Right cardiac atrium (tissue), 5 donors: ENCODE measurements around the gene LSM10. TPM values are rescaled to one million over a fixed set of nuclear protein-coding genes. Genes with fewer than 3 reads are reported as not detected.
A peak's percentile ranks its signal among the peaks of the same experiment; 100 is the strongest.

Source experiments
- ATAC-seq, 2 donors: fragments of 200-7000 bp; cut with Tn5 transposase; one replicate each; pipeline versions ENCODE4 v1.8.0 to v1.9.1; 2020; ENCODE audit warnings: moderate library complexity in 2 of 2, mild to moderate bottlenecking in 1 of 2
- DNase-seq, 3 donors: peaks; one replicate each; pipeline ENCODE4 v3.0.0-alpha.2; 2020
- H3K27ac ChIP-seq: one replicate; pipeline ENCODE4 v1.5.1; 2013; ENCODE audit warnings: mild to moderate bottlenecking, low read length, control low read depth, moderate library complexity
- H3K27me3 ChIP-seq: one replicate; pipeline ENCODE4 v1.6.1; 2013; ENCODE audit not compliant: control insufficient read depth, insufficient read depth
- H3K4me1 ChIP-seq: one replicate; pipeline ENCODE4 v1.6.1; 2013; ENCODE audit warnings: low read length; ENCODE audit not compliant: control insufficient read depth, insufficient read depth
- H3K4me3 ChIP-seq: one replicate; pipeline ENCODE4 v1.5.1; 2013; ENCODE audit warnings: low read length, control low read depth
- H3K9me3 ChIP-seq: one replicate; pipeline ENCODE4 v1.6.1; 2013; ENCODE audit warnings: low read length; ENCODE audit not compliant: control insufficient read depth
- WGBS: extraction: QIAGEN DNeasy Blood & Tissue Kit; methylation state at CpG from one replicate; pipeline ENCODE4 v1.1.7; 2013; 5-methylcytosine and 5-hydroxymethylcytosine counted together
- intact Hi-C, 4 donors: fragments of 100-400 bp; cut with DNase I; formaldehyde crosslinking; loops; one replicate each; pipeline versions ENCODE4 v1.11.0 to v1.14.0; 2022 to 2023
- polyA plus RNA-seq: library from polyadenylated mRNA; stranded (reverse); fragments of 200-250 nt; gene quantifications from one replicate; pipeline ENCODE4 v1.2.3, GENCODE V29; 2013
- total RNA-seq, 4 donors: library from RNA; stranded (reverse); fragmentation: NEBNext Ultra II Directional; extraction: Animal tissue kit (Norgen Biotek cat#: 25700); gene quantifications; one replicate each; pipeline ENCODE4 v1.2.1, GENCODE V29; 2021
- donor health status: healthy with polysubstance abuse.
- donor health status: DM: no; HTN: yes; CAD: no.
- donor health status: DM: no; HTN: no; CAD: no.
- donor health status: DM: no; HTN: yes; CAD: no; lungs with severe emphysema.
- donor health status: DM: yes; HTN: yes; CAD: no.

LSM10 gene
- total and polyA plus RNA-seq, 5 donors, result 70.9 to 121 (median 75.7) TPM

GRCh38 chr1:36382669-36383068 lies 15.0 kb downstream of the LSM10 start:
- Histone ChIP-seq H3K4me3 (no peak overlapping the region), H3K27ac (no peak overlapping the region), H3K4me1 (peaks cover 24% of the 10 kb centered on the region), H3K9me3 (no peaks in the 10 kb centered on the region), H3K27me3 (no peaks in the 10 kb centered on the region)
- intact Hi-C loops, result loop anchor here in 1 of 4 donors (10.0 kb wide), 1 partner anchor 228 kb away; the partner anchor contains the start of gene MAP7D1
- no peak for ATAC-seq
- 96% methylated on average over 4 of the region's 4 CpGs for WGBS
- peak in 1 of 3 donors; percentile 1 for DNase-seq

GRCh38 chr1:36382231-36382630 lies 15.5 kb downstream of the LSM10 start:
- 90% methylated on average over 9 of the region's 9 CpGs for WGBS
- no peak for ATAC-seq
- Histone ChIP-seq H3K9me3 (no peaks in the 10 kb centered on the region), H3K4me3 (no peak overlapping the region), H3K27ac (no peak overlapping the region), H3K4me1 (peaks cover 23% of the 10 kb centered on the region), H3K27me3 (no peaks in the 10 kb centered on the region)
- peak in 1 of 3 donors; percentile 19 for DNase-seq
- intact Hi-C loops, result loop anchor here in 1 of 4 donors (10.0 kb wide), 1 partner anchor 227 kb away; the partner anchor contains the start of gene MAP7D1

GRCh38 chr1:36381405-36381804 lies 16.3 kb downstream of the LSM10 start:
- no peak for ATAC-seq
- no peak for DNase-seq
- H3K27me3 ChIP-seq, result no peaks in the 10 kb centered on the region
- intact Hi-C loops, result loop anchor here in 1 of 4 donors (10.0 kb wide), 1 partner anchor 227 kb away; the partner anchor contains the start of gene MAP7D1
- no peak overlapping the region for H3K4me3 ChIP-seq
- peaks cover 19% of the 10 kb centered on the region for H3K4me1 ChIP-seq
- 90% methylated on average over 5 of the region's 5 CpGs for WGBS
- no peaks in the 10 kb centered on the region for H3K9me3 ChIP-seq
- H3K27ac ChIP-seq, result peak overlapping the region; percentile 1

DNA sequence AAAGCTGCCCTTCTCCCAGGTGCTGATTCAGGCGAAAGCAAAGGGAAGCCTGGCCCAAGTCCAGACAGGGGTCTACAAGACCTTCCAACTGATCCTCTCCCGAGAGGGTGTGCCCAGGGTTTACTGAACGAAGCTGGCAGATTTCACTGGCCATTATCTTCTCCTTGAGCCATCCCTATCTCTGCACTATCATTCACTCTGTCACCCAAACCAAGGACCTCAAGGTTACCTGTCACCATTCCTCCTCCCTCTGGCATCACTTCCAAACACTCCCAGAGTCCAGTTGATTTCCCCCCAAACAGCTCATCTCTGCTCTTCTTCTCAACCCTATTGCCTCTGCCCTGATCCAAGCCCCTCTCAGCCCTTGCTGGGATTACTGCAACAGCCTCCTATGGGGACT lies 16.9 kb downstream of the LSM10 start:
- Histone ChIP-seq H3K27me3 (no peaks in the 10 kb centered on the region), H3K9me3 (no peaks in the 10 kb centered on the region), H3K4me3 (no peak overlapping the region), H3K4me1 (peaks cover 19% of the 10 kb centered on the region), H3K27ac (peak overlapping the region; percentile 16)
- ATAC-seq (no peak), DNase-seq (peak in 1 of 3 donors; percentile 14)
- intact Hi-C loops, result loop anchor here in 1 of 4 donors (10.0 kb wide), 1 partner anchor 226 kb away; the partner anchor contains the start of gene MAP7D1
- WGBS, result 75% methylated on average over 3 of the region's 3 CpGs

- peak in 1 of 3 donors; percentile 12 for DNase-seq
- Histone ChIP-seq H3K4me1 (peaks cover 19% of the 10 kb centered on the region), H3K27ac (peak overlapping the region; percentile 16), H3K4me3 (no peak overlapping the region), H3K27me3 (no peaks in the 10 kb centered on the region), H3K9me3 (no peaks in the 10 kb centered on the region)
- intact Hi-C loops, result loop anchor here in 1 of 4 donors (10.0 kb wide), 1 partner anchor 225 kb away; the partner anchor contains the start of gene MAP7D1
- no peak for ATAC-seq
- 70% methylated on average over 5 of the region's 5 CpGs for WGBS
These were observed 17.5 kb downstream of the LSM10 start for GRCh38 chr1:36380143-36380619.

DNA sequence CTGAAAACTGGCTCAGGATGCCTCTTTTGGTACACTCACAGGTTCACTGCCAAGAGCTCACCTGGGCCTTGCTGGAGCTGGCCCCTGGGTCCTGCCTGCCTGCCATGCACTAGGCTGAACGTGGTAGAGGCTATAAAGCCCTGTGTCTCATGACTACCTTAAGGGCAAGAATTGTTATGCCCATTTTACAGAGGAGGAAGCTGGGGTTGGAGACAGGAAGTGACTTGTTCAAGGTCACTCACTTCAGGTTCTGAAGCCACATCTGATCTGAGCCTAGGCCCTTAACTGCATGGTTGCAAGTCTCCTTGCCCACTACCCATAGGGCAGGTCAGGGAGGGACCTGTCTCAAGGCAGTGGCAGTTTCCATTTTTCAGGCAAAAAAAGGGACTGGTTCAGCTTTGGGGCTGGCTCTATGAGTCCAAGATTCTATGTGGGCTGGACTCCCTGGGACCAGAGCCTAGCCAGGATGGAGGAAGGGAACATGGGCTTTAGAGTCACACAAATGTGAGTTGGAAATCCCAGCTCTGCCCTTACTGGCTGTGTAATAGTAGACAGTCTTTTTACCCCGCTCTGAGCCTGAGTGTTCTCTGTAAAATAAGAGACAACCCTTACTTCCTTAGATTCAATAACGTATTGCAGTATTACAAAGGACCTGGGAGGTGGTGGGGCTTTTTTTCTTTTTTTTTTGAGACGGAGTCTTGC lies 19.8 kb downstream of the LSM10 start:
- Histone ChIP-seq H3K27me3 (no peaks in the 10 kb centered on the region), H3K27ac (no peak overlapping the region), H3K4me1 (peaks cover 36% of the 10 kb centered on the region), H3K9me3 (no peaks in the 10 kb centered on the region), H3K4me3 (no peak overlapping the region)
- DNase-seq, result peak in 2 of 3 donors; percentile 1 to 3
- ATAC-seq, result no peak
- intact Hi-C loops, result no loop called here
- 72% methylated on average over 4 of the region's 4 CpGs for WGBS

GRCh38 chr1:36372617-36373016 lies 25.1 kb downstream of the LSM10 start:
- H3K9me3 ChIP-seq, result no peaks in the 10 kb centered on the region
- ATAC-seq (no peak), DNase-seq (peak in 1 of 3 donors; percentile 44)
- no peaks in the 10 kb centered on the region for H3K27me3 ChIP-seq
- H3K4me3 ChIP-seq, result no peak overlapping the region
- 84% methylated on average over 3 of the region's 3 CpGs for WGBS
- intact Hi-C loops, result no loop called here
- peaks cover 22% of the 10 kb centered on the region for H3K4me1 ChIP-seq
- H3K27ac ChIP-seq, result peak overlapping the region; percentile 97

DNA sequence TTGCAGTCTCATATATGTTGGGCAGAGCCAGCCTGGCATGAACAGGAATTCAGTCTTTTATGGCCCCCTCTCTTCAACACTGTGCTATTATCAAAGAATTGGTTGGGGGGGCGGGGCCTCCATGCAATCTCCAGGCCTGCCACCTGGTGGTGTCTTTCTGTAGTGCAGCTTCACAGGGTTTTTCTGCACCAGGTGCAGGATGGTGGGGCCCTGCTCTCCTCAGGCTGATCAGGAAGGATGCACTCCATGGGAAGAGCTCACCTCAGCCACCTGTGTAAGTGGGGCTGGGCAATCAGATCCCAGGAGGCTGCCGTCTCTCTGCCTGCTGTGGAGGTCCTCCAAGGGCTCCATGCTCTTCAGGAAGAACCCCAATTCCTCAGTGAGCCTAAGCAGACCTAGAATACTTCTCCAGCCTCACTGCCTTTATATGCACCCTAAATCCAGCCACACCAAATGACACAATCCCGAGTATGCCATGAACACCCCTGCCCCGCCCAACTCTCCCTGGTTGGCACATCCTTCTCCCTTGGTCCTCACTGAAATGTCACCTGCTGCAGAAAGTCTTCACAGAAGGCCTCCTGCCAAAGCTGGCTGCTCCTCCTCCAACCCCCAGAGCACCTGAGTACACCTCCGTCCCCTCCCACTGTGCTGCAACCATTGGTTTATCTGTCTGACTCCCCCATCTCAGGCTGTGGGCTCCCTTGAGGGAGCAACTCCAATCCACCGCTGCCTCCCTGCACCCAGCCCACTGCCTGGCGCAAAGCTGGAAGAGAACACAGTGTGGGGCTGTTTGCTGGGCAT lies 28.4 kb downstream of the LSM10 start:
- DNase-seq (peak; percentile 68 to 90 (median 85)), ATAC-seq (peak; percentile 18 to 22)
- Histone ChIP-seq H3K27ac (no peak overlapping the region), H3K4me1 (peaks cover 22% of the 10 kb centered on the region), H3K27me3 (no peaks in the 10 kb centered on the region), H3K9me3 (no peaks in the 10 kb centered on the region), H3K4me3 (no peak overlapping the region)
- intact Hi-C loops, result no loop called here
- WGBS, result 67% methylated on average over 7 of the region's 7 CpGs

DNA sequence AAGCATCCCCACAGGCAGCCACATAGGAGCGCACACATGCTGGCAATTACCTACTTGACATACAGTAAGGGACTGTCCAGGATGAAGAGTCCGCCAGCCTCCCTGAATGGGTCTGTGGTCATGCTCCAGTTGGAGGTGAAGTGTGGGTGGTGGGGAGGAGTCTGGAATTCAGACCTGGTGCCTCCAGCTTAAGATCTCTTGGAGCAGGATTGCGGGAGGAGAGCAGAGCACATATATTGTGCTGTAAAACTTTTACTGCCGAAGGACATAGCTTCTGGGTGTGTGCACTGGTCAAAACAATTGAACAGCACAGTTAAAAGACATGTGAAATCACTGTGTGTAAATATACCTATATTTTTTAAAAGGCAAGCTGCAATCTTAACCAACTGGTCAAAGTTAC lies 29.9 kb downstream of the LSM10 start:
- Histone ChIP-seq H3K27ac (no peak overlapping the region), H3K4me1 (peaks cover 10% of the 10 kb centered on the region), H3K9me3 (no peaks in the 10 kb centered on the region), H3K4me3 (no peak overlapping the region), H3K27me3 (no peaks in the 10 kb centered on the region)
- ATAC-seq (no peak), DNase-seq (peak in 2 of 3 donors; percentile 6 to 40)
- intact Hi-C loops, result no loop called here
- WGBS, result 91% methylated on average over 4 of the region's 4 CpGs

DNA sequence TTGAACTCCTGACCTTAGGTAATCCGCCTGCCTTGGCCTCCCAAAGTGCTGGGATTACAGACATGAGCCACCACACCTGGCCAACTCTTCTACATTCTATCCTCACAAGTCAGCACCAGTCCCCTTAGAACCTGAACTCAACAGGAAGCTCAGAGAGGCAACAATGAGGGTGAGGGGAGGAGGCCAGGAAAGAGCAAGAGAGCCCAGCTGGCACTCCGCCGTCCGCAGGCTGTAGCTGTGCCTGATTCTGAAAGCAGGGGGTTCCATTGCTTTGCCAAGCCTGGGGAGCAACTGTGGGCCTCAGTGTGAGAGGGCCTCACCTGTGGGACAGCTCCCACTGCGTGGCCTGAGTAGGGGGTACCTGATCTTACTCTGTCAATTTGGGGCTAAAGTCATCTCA lies 30.6 kb downstream of the LSM10 start:
- ATAC-seq (no peak), DNase-seq (peak in 2 of 3 donors; percentile 50 to 54)
- Histone ChIP-seq H3K4me3 (no peak overlapping the region), H3K9me3 (no peaks in the 10 kb centered on the region), H3K27ac (no peak overlapping the region), H3K4me1 (peaks cover 7% of the 10 kb centered on the region), H3K27me3 (no peaks in the 10 kb centered on the region)
- intact Hi-C loops, result no loop called here
- 77% methylated on average over 5 of the region's 5 CpGs for WGBS
